Natural killer cell treated with Interleukin-12 subunit alpha and Interleukin-12 subunit beta and Interleukin-15 and Interleukin-18, amount 100 ng/mL, for 72 hours (primary cell): Measurements from ENCODE around the gene MYRFL. TPM values are rescaled to one million over a fixed set of nuclear protein-coding genes. Genes with fewer than 3 reads are reported as not detected.
A peak's percentile ranks its signal among the peaks of the same experiment; 100 is the strongest.

Source experiments
- ATAC-seq, 2 donors: fragments of 150-1000 bp; cut with Tn5 transposase in 1 of 2; sonication (Bioruptor Pico), chemical (Tn5 transposase) in 1 of 2; 2 replicates each; pipeline ENCODE4 v1.10.0; 2021
- DNase-seq: peaks from one replicate; pipeline ENCODE4 v3.0.0; 2022; ENCODE audit warnings: low spot score
- H3K27ac Mint-ChIP-seq, 2 donors: 1 replicate in 1 of 2; 2 replicates in 1 of 2; pipeline ENCODE4 v1.8.0; 2022; ENCODE audit warnings: mixed read lengths in 2 of 2, mild to moderate bottlenecking in 1 of 2, moderate library complexity in 1 of 2
- H3K27me3 Mint-ChIP-seq, 2 donors: 1 replicate in 1 of 2; 2 replicates in 1 of 2; pipeline ENCODE4 v1.8.0; 2022; ENCODE audit warnings: mixed read lengths in 2 of 2
- H3K36me3 Mint-ChIP-seq: one replicate; pipeline ENCODE4 v1.8.0; 2022; ENCODE audit warnings: mixed read lengths
- H3K4me1 Mint-ChIP-seq, 2 donors: 1 replicate in 1 of 2; 2 replicates in 1 of 2; pipeline ENCODE4 v1.8.0; 2022; ENCODE audit warnings: low read depth in 2 of 2, mixed read lengths in 2 of 2, mild to moderate bottlenecking in 1 of 2
- H3K4me3 Mint-ChIP-seq: one replicate; pipeline ENCODE4 v1.8.0; 2022; ENCODE audit warnings: mixed read lengths
- H3K9me3 Mint-ChIP-seq: 2 replicates; pipeline ENCODE4 v1.8.0; 2022; ENCODE audit warnings: mixed read lengths
- total RNA-seq, 2 donors: library from RNA; stranded (reverse); gene quantifications; one replicate each; pipeline ENCODE4 v1.2.3, GENCODE V29; 2022

MYRFL gene
- total RNA-seq, 2 donors from 2014 or later = not detected

DNA sequence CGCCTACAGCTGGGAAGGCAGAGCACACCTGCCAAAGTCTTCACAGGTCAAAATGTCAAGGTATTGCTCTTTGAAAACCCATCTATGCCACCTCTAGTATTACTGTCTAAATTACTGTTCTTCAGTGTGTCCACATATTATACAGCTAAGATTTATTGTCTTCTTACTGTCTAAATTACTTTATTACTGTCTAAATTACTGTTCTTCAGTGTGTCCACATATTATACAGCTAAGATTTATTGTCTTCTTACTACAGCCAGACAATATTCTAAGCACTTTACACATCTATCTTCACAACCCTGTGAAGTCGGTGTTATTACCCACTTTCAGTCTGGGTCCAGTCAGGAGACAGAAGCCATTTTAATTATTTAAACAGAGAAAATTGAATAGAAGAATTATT, 173.9 kb downstream of the MYRFL start:
- ATAC-seq (no peak), DNase-seq (no peak)
- Mint-ChIP-seq H3K27me3 (peaks cover 0 to 2% of the 10 kb centered on the region in 2 donors), H3K9me3 (no peaks in the 10 kb centered on the region), H3K4me3 (no peak overlapping the region), H3K4me1 (no peaks in the 10 kb centered on the region), H3K36me3 (no peaks in the 10 kb centered on the region), H3K27ac (no peak overlapping the region)

DNA sequence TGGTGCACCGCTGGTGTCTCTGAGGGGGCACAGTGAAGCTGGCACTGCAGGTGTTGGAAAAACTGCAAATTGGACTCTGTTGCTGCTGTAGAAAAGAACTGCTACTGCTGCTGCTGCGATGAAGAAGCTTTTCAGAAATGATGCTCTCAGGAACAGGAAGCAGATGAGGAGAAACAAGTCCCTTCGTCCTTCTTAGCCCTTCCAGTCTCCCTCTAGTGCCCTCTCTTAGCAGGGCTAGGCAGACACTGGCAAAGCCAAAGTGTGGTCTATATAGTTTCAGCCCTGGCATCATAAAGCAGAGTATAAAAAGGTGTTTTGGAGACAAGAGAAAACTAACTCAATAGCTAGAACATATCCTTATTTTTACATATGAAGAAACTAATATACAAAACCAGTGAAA, 174.5 kb downstream of the MYRFL start:
- ATAC-seq = no peak
- no peak overlapping the region for H3K4me3 Mint-ChIP-seq
- no peak overlapping the region for H3K27ac Mint-ChIP-seq
- H3K27me3 Mint-ChIP-seq = peaks cover 0 to 2% of the 10 kb centered on the region in 2 donors
- H3K9me3 Mint-ChIP-seq = no peaks in the 10 kb centered on the region
- H3K36me3 Mint-ChIP-seq = no peaks in the 10 kb centered on the region
- DNase-seq = no peak
- H3K4me1 Mint-ChIP-seq = no peaks in the 10 kb centered on the region

DNA sequence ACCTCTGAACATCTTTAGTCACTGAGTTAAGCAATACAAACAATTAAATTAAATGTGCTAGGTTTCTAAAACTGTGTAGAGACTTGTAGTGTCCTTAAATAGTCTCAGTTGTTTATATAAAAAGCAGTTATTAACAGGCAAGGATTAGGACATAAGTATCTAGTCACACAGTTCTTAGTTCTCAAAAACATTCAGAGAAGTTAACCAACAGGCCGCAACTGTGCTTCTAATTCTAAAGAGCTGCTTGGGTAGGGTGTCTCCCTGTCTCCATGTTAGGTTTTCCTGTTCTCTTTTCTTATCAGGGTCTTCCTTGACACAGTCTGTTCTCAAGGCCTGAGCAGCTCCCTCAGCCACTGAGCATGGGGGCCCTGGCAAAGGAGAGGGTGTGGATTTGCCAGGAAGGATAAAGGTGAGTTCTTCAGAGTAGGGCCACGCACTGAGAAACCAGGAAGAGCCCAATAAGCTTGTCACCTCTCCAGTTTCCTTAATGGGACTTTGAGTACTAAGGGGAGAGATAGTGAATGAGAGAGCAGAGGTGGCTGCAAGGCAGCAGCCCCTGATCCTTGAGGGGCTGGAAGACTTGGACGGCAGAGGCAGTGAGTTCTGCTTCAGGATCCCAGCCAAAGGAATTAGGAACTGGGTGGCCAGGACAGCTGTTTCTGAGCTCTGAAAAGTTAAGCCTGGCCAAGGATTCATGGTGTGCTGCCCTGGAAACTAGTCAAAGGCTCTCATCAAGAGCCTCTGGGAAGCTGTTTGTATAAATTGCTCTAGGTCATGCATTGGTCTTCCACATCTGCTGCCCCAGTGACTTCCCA, 177.3 kb downstream of the MYRFL start:
- ATAC-seq = no peak
- peaks cover 3% of the 10 kb centered on the region for H3K9me3 Mint-ChIP-seq
- H3K27me3 Mint-ChIP-seq = peaks cover 0 to 4% of the 10 kb centered on the region in 2 donors
- no peak for DNase-seq
- no peaks in the 10 kb centered on the region for H3K4me1 Mint-ChIP-seq
- no peak overlapping the region for H3K4me3 Mint-ChIP-seq
- peaks cover 5% of the 10 kb centered on the region for H3K36me3 Mint-ChIP-seq
- H3K27ac Mint-ChIP-seq = no peak overlapping the region

DNA sequence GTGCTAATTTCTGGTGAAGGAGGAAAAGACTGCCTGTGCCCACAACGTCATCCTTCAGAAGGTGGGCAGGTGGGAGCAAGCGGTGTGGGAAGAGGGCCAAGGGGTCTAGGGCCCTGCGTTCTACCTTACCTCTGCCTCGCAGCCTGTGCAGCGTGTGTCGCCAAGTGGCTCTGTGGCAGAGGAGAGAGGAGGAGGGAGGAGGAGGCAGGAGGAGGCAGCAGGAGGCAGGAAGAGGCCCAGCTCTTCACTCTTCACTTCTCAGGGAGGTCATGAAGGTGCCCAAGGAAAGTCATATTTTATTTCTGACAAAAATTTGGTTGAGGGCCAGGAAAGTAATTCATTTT, 177.9 kb downstream of the MYRFL start:
- peaks cover 3% of the 10 kb centered on the region for H3K9me3 Mint-ChIP-seq
- H3K4me3 Mint-ChIP-seq = no peak overlapping the region
- no peaks in the 10 kb centered on the region for H3K4me1 Mint-ChIP-seq
- peaks cover 0 to 4% of the 10 kb centered on the region in 2 donors for H3K27me3 Mint-ChIP-seq
- peak in 1 of 2 donors; percentile 36 for ATAC-seq
- H3K36me3 Mint-ChIP-seq = peaks cover 11% of the 10 kb centered on the region
- no peak for DNase-seq
- no peak overlapping the region for H3K27ac Mint-ChIP-seq

DNA sequence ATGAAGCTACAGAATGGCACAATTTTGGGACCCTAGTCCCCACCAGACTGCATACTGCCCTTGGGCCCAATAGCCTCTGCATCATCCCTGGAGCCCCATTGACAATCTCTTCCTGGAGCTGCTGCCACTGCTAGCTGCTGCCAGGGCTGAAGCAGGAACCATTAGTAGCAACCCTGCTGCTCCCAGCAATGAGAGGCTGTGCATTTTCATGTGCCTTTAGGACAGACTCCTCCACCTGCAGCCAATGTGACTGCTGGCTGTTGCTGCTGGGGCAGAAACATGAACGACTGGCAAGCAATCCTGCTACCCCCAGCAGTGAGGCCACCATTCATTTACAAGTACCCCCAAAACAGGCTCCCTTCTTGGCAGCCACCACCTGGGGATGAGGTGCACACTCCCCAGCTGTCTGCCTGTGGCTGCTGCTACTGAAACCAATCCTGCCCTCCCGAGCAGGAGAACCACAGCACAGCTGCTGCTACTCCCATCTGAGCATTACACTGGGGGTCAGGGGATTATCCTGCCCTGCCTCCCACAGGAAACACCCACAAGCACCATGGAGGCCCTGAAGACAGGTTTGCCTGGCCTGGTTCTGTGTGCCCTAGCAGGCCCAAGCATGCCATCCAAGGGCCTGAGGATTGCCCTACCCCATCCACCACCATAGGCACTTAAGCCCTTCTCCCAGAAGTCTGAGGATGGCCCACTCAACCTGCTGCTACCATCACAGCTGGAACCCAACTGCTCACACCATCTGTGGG, 181.0 kb downstream of the MYRFL start:
- Mint-ChIP-seq H3K9me3 (peaks cover 13% of the 10 kb centered on the region), H3K4me1 (peaks cover 0 to 2% of the 10 kb centered on the region in 2 donors), H3K27ac (no peak overlapping the region), H3K36me3 (peaks cover 33% of the 10 kb centered on the region), H3K27me3 (peaks cover 0 to 4% of the 10 kb centered on the region in 2 donors), H3K4me3 (no peak overlapping the region)
- no peak for DNase-seq
- no peak for ATAC-seq

DNA sequence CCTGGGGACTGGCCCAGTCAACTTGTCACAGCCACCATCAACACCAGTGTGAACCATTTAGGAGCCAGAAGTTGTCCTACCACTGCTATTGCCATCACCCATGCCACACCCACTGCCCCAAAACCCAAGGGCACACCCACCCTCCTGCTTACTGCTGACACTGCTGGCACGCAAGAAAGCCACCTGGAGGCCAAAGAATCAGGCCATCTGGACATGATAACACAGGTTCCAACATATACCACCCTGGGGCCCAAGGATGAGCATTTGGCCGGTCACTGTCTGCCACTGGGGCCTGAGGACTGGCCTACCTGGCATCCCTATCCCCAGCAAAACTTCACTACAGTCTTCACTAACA, 181.6 kb downstream of the MYRFL start:
- no peak for ATAC-seq
- no peak for DNase-seq
- H3K36me3 Mint-ChIP-seq = peaks cover 33% of the 10 kb centered on the region
- H3K27ac Mint-ChIP-seq = no peak overlapping the region
- peaks cover 0 to 6% of the 10 kb centered on the region in 2 donors for H3K27me3 Mint-ChIP-seq
- peaks cover 13% of the 10 kb centered on the region for H3K9me3 Mint-ChIP-seq
- H3K4me3 Mint-ChIP-seq = no peak overlapping the region
- peaks cover 0 to 4% of the 10 kb centered on the region in 2 donors for H3K4me1 Mint-ChIP-seq

DNA sequence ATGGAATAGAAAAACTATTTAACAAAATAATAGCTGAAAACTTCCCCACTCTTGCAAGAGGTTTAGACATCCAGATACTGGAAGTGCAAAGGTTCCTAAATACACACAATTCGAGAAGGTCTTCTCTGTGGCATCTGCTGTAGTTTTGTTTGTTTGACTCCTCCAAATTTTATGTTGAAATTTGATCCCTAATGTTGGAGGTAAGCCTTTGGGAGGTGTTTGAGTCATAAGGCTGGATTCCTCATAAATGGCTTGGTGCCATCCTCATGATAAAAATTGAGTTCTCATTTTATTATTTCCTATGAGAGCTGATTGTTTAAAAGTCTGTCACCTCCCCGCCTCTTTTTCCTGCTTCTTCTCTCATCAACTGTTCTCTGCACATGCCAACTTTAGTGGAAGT, 182.7 kb downstream of the MYRFL start:
- Mint-ChIP-seq H3K36me3 (peaks cover 40% of the 10 kb centered on the region), H3K4me1 (peaks cover 0 to 4% of the 10 kb centered on the region in 2 donors), H3K27me3 (peaks cover 5 to 10% of the 10 kb centered on the region in 2 donors), H3K4me3 (no peak overlapping the region), H3K9me3 (peaks cover 13% of the 10 kb centered on the region), H3K27ac (no peak overlapping the region)
- DNase-seq (no peak), ATAC-seq (no peak)

Other genes starting within 250 kb of the MYRFL start
- 100 to 1,000 TPM; 225 to 394 TPM for gene CCT2, start 239.8 kb upstream of the MYRFL start, total RNA-seq
- not detected for gene LRRC10, start 214.3 kb upstream of the MYRFL start, total RNA-seq
- gene BEST3, start 125.9 kb upstream of the MYRFL start, total RNA-seq = not detected
- 10 to 100 TPM; 19.6 to 27.7 TPM for gene RAB3IP, start 86.4 kb upstream of the MYRFL start, total RNA-seq